ENCODE data around the gene JAM2. TPM values are rescaled to one million over a fixed set of nuclear protein-coding genes. Genes with fewer than 3 reads are reported as not detected.

JAM2 gene
- polyA plus RNA-seq, 3 donors = 0.01 TPM; not detected in 2

- Histone ChIP-seq H3K4me1 (ENCODE audit: control insufficient read depth in 1 of 2, insufficient read depth in 2 of 2, low read length in 2 of 2) (no peaks in the 10 kb centered on the region), H3K27ac (ENCODE audit: low read depth in 1 of 2, low read length in 2 of 2) (no peak overlapping the region), H3K79me2 (ENCODE audit: insufficient read depth, low read length) (no peaks in the 10 kb centered on the region), H3K4me3 (replicated peaks in 1 of 3; ENCODE audit: low read depth in 2 of 3, low read length in 3 of 3) (no peak overlapping the region), H3K9me3 (replicated peaks in 1 of 2; ENCODE audit: control insufficient read depth in 1 of 2, insufficient read depth in 1 of 2, low read length in 2 of 2) (no peaks in the 10 kb centered on the region), H3K36me3 (replicated peaks in 1 of 2; ENCODE audit: control insufficient read depth in 1 of 2, insufficient read depth in 2 of 2, low read length in 2 of 2) (no peaks in the 10 kb centered on the region), H3K27me3 (ENCODE audit: control insufficient read depth in 2 of 2, insufficient read depth in 2 of 2, low read length in 2 of 2) (no peaks in the 10 kb centered on the region), H2AFZ (ENCODE audit: insufficient read depth, low read depth, low read length, poor library complexity, severe bottlenecking) (no peak overlapping the region), H4K20me1 (ENCODE audit: insufficient read depth, low read length) (no peaks in the 10 kb centered on the region), H3K9ac (ENCODE audit: insufficient read depth, low read length, poor library complexity, severe bottlenecking) (no peak overlapping the region), H3K4me2 (replicated peaks; ENCODE audit: extremely low read depth, low read length, poor library complexity, severe bottlenecking) (no peak overlapping the region)
- H3K9me3 Mint-ChIP-seq = peaks cover 0 to 2% (median 0%) of the 10 kb centered on the region in 7 donors
- no peak for TF ChIP-seq CTCF (IDR thresholded peaks at IDR 0.05)
- H3K36me3 Mint-ChIP-seq = no peaks in the 10 kb centered on the region
- peaks cover 9% of the 10 kb centered on the region for H3K4me1 Mint-ChIP-seq
- peaks cover 0 to 2% (median 0%) of the 10 kb centered on the region in 3 donors for H3K27me3 Mint-ChIP-seq (ENCODE audit: low read depth in 3 of 3)
- H3K27ac Mint-ChIP-seq = no peak overlapping the region
- no peak overlapping the region for H3K4me3 Mint-ChIP-seq
- no peak for DNase-seq
- intact Hi-C loops (cut with micrococcal nuclease) = no loop called here
- 93% methylated on average over 2 of the region's 4 CpGs for WGBS (ENCODE audit: insufficient coverage)
Observed at GRCh38 chr21:25687787-25688186, 48.7 kb downstream of the JAM2 start.

GRCh38 chr21:25688275-25689155 lies 49.5 kb downstream of the JAM2 start:
- Histone ChIP-seq H3K9me3 (replicated peaks in 1 of 2; ENCODE audit: control insufficient read depth in 1 of 2, insufficient read depth in 1 of 2, low read length in 2 of 2) (no peaks in the 10 kb centered on the region), H3K4me1 (ENCODE audit: control insufficient read depth in 1 of 2, insufficient read depth in 2 of 2, low read length in 2 of 2) (no peaks in the 10 kb centered on the region), H3K27me3 (ENCODE audit: control insufficient read depth in 2 of 2, insufficient read depth in 2 of 2, low read length in 2 of 2) (no peaks in the 10 kb centered on the region), H3K4me2 (replicated peaks; ENCODE audit: extremely low read depth, low read length, poor library complexity, severe bottlenecking) (no peak overlapping the region), H3K79me2 (ENCODE audit: insufficient read depth, low read length) (no peaks in the 10 kb centered on the region), H3K9ac (ENCODE audit: insufficient read depth, low read length, poor library complexity, severe bottlenecking) (no peak overlapping the region), H2AFZ (ENCODE audit: insufficient read depth, low read depth, low read length, poor library complexity, severe bottlenecking) (no peak overlapping the region), H3K27ac (ENCODE audit: low read depth in 1 of 2, low read length in 2 of 2) (no peak overlapping the region), H3K4me3 (replicated peaks in 1 of 3; ENCODE audit: low read depth in 2 of 3, low read length in 3 of 3) (no peak overlapping the region), H3K36me3 (replicated peaks in 1 of 2; ENCODE audit: control insufficient read depth in 1 of 2, insufficient read depth in 2 of 2, low read length in 2 of 2) (no peaks in the 10 kb centered on the region), H4K20me1 (ENCODE audit: insufficient read depth, low read length) (no peaks in the 10 kb centered on the region)
- no peak overlapping the region for H3K27ac Mint-ChIP-seq
- H3K27me3 Mint-ChIP-seq (ENCODE audit: low read depth in 3 of 3) = peaks cover 0 to 2% (median 0%) of the 10 kb centered on the region in 3 donors
- TF ChIP-seq CTCF (IDR thresholded peaks at IDR 0.05) = no peak
- WGBS (ENCODE audit: insufficient coverage) = no CpG with 5 or more reads among the region's 9 CpGs
- no peak overlapping the region for H3K4me3 Mint-ChIP-seq
- no peak for DNase-seq
- H3K36me3 Mint-ChIP-seq = no peaks in the 10 kb centered on the region
- peaks cover 9% of the 10 kb centered on the region for H3K4me1 Mint-ChIP-seq
- peaks cover 0 to 2% (median 0%) of the 10 kb centered on the region in 7 donors for H3K9me3 Mint-ChIP-seq
- intact Hi-C loops (cut with micrococcal nuclease) = no loop called here
